GM18499 (cell line): ENCODE measurements around the gene MAP3K7CL.
A peak's percentile ranks its signal among the peaks of the same experiment; 100 is the strongest.

ENCODE experiments used
- ATAC-seq: cut with Tn5 transposase; IDR thresholded peaks from one replicate; pipeline ENCODE4 v1.9.1; 2021; ENCODE audit warnings: moderate number of reproducible peaks; ENCODE audit not compliant: insufficient read depth, unreplicated experiment

MAP3K7CL gene

GRCh38 chr21:29190923-29191331 is 60.5 kb downstream of the MAP3K7CL start:
- ATAC-seq: no peak

- no peak for ATAC-seq
These were observed 62.6 kb downstream of the MAP3K7CL start for GRCh38 chr21:29193072-29193471.

GRCh38 chr21:29193901-29194300 is 63.5 kb downstream of the MAP3K7CL start:
- ATAC-seq: no peak

GRCh38 chr21:29194342-29194741 is 63.9 kb downstream of the MAP3K7CL start:
- no peak for ATAC-seq

GRCh38 chr21:29194847-29195246 is 64.4 kb downstream of the MAP3K7CL start:
- no peak for ATAC-seq

- peak; percentile 96 for ATAC-seq
These were observed 65.7 kb downstream of the MAP3K7CL start for GRCh38 chr21:29195981-29196669.

GRCh38 chr21:29196670-29197191 is 66.3 kb downstream of the MAP3K7CL start:
- ATAC-seq: no peak

- ATAC-seq: no peak
These were observed 70.7 kb downstream of the MAP3K7CL start for GRCh38 chr21:29201186-29201585.

- ATAC-seq: no peak
These were observed 74.6 kb downstream of the MAP3K7CL start for GRCh38 chr21:29205009-29205408.

- ATAC-seq: no peak
These were observed 75.5 kb downstream of the MAP3K7CL start for GRCh38 chr21:29205988-29206387.

- ATAC-seq: no peak
These were observed 76.0 kb downstream of the MAP3K7CL start for GRCh38 chr21:29206445-29206844.

- no peak for ATAC-seq
These were observed 76.8 kb downstream of the MAP3K7CL start for GRCh38 chr21:29207201-29207600.

GRCh38 chr21:29208044-29208681 is 77.7 kb downstream of the MAP3K7CL start:
- no peak for ATAC-seq

GRCh38 chr21:29208682-29209059 is 78.2 kb downstream of the MAP3K7CL start:
- ATAC-seq: no peak

GRCh38 chr21:29209696-29210095 is 79.3 kb downstream of the MAP3K7CL start:
- ATAC-seq: no peak

- ATAC-seq: no peak
These were observed 80.8 kb downstream of the MAP3K7CL start for GRCh38 chr21:29211205-29211604.

GRCh38 chr21:29212446-29212845 is 82.0 kb downstream of the MAP3K7CL start:
- ATAC-seq: no peak

GRCh38 chr21:29213513-29214385 is 83.3 kb downstream of the MAP3K7CL start:
- no peak for ATAC-seq

- ATAC-seq: no peak
These were observed 85.3 kb downstream of the MAP3K7CL start for GRCh38 chr21:29215709-29216108.

GRCh38 chr21:29217818-29218291 is 87.4 kb downstream of the MAP3K7CL start:
- ATAC-seq: no peak

- no peak for ATAC-seq
These were observed 88.3 kb downstream of the MAP3K7CL start for GRCh38 chr21:29218749-29219148.
